Prostate gland (tissue), 2 donors: Measurements from ENCODE around the gene USP37. TPM values are rescaled to one million over a fixed set of nuclear protein-coding genes. Genes with fewer than 3 reads are reported as not detected.

Experiments used
- DNase-seq: peaks from one replicate; pipeline ENCODE4 v3.0.0-alpha.2; 2019; ENCODE audit warnings: low spot score
- H3K27ac ChIP-seq, 2 donors: fragments of 200-600 bp; sonication (generic); 2 replicates each; pipeline ENCODE4 v1.5.1; 2017 to 2019
- H3K27me3 ChIP-seq: fragments of 200-600 bp; sonication (generic); replicated peaks from 2 replicates; pipeline ENCODE4 v1.5.1; 2019; ENCODE audit not compliant: insufficient read depth
- H3K36me3 ChIP-seq, 2 donors: fragments of 200-600 bp; sonication (generic); 1 replicate in 1 of 2; 2 replicates in 1 of 2; pipeline versions ENCODE4 v1.5.1 to v1.8.1; 2017 to 2019
- H3K4me1 ChIP-seq: fragments of 200-600 bp; sonication (generic); replicated peaks from 2 replicates; pipeline ENCODE4 v1.5.1; 2019
- H3K4me3 ChIP-seq, 2 donors: fragments of 200-600 bp; sonication (generic); 2 replicates each; pipeline ENCODE4 v1.5.1; 2017 to 2019
- H3K9me3 ChIP-seq: fragments of 200-600 bp; sonication (generic); 2 replicates; pipeline ENCODE4 v1.5.1; 2017
- CTCF ChIP-seq, 4 experiments: fragments of 200-600 bp in 2 of 4; fragments of 450-650 bp in 2 of 4; sonication (generic) in 2 of 4; IDR thresholded peaks; 1 replicate in 3 of 4; 2 replicates in 1 of 4; pipeline ENCODE4 v1.5.1; 2016 to 2019; ENCODE audit warnings: antibody characterized with exemption in 4 of 4, mild to moderate bottlenecking in 2 of 4, moderate library complexity in 2 of 4
- POLR2A ChIP-seq: fragments of 450-650 bp; IDR thresholded peaks from one replicate; pipeline ENCODE4 v1.6.1; 2016; ENCODE audit warnings: antibody characterized with exemption, mild to moderate bottlenecking
- POLR2AphosphoS5 ChIP-seq: sonication (generic); formaldehyde crosslinking; IDR thresholded peaks from one replicate; pipeline ENCODE4 v1.6.1; 2017; ENCODE audit warnings: antibody characterized with exemption
- WGBS: methylation state at CpG from one replicate; pipeline ENCODE4 v1.1.5; 2018; 5-methylcytosine and 5-hydroxymethylcytosine counted together
- intact Hi-C: fragments of 100-400 bp; cut with DNase I; formaldehyde crosslinking; loops from one replicate; pipeline ENCODE4 v1.14.2; 2022
- total RNA-seq, 2 donors: library from RNA; depleted of rRNA; stranded (reverse); fragments of >200 nt; gene quantifications; one replicate each; pipeline ENCODE4 v1.1.0, GENCODE V29; 2016

Gene USP37
- total RNA-seq, 2 donors from 2014 or later, result 12.3 to 31.9 TPM

- Histone ChIP-seq H3K36me3 (no peaks in the 10 kb centered on the region), H3K4me1 (no peaks in the 10 kb centered on the region), H3K4me3 (no peak overlapping the region), H3K27ac (no peak overlapping the region), H3K27me3 (no peaks in the 10 kb centered on the region), H3K9me3 (no peaks in the 10 kb centered on the region)
- WGBS, result 92% methylated on average over 2 of the region's 2 CpGs
- DNase-seq, result no peak
- intact Hi-C loops, result no loop called here
- no peak for TF ChIP-seq POLR2AphosphoS5
- no peak for TF ChIP-seq CTCF (IDR thresholded peaks at IDR 0.05)
- no peak for TF ChIP-seq POLR2A
Observed at GRCh38 chr2:218447072-218447471, 121.1 kb downstream of the USP37 start.

- no peaks in the 10 kb centered on the region for H3K27me3 ChIP-seq
- no peak overlapping the region for H3K4me3 ChIP-seq
- H3K4me1 ChIP-seq, result no peaks in the 10 kb centered on the region
- intact Hi-C loops, result no loop called here
- no peaks in the 10 kb centered on the region for H3K36me3 ChIP-seq
- TF ChIP-seq POLR2AphosphoS5 (no peak), POLR2A (no peak), CTCF (IDR thresholded peaks at IDR 0.05) (no peak)
- 96% methylated on average over 6 of the region's 6 CpGs for WGBS
- no peak overlapping the region for H3K27ac ChIP-seq
- no peak for DNase-seq
- no peaks in the 10 kb centered on the region for H3K9me3 ChIP-seq
Observed at GRCh38 chr2:218446547-218446946, 121.6 kb downstream of the USP37 start.

- no peaks in the 10 kb centered on the region for H3K36me3 ChIP-seq
Observed at GRCh38 chr2:218445602-218446001, 122.5 kb downstream of the USP37 start.

GRCh38 chr2:218444692-218445357 lies 123.3 kb downstream of the USP37 start:
- H3K27me3 ChIP-seq, result no peaks in the 10 kb centered on the region
- 89% methylated on average over 7 of the region's 7 CpGs for WGBS
- H3K4me1 ChIP-seq, result no peaks in the 10 kb centered on the region
- DNase-seq, result peak; percentile 38
- no peak for TF ChIP-seq POLR2A
- no peak for TF ChIP-seq CTCF (IDR thresholded peaks at IDR 0.05)
- TF ChIP-seq POLR2AphosphoS5, result peak; percentile 44
- H3K27ac ChIP-seq, result peak overlapping the region; percentile 60 to 69
- H3K36me3 ChIP-seq, result no peaks in the 10 kb centered on the region
- intact Hi-C loops, result no loop called here
- no peak overlapping the region for H3K4me3 ChIP-seq
- no peaks in the 10 kb centered on the region for H3K9me3 ChIP-seq

More at GRCh38 chr2:218445602-218446001, 122.5 kb downstream of the USP37 start:
- H3K27ac ChIP-seq, result peak overlapping the region; percentile 60 to 69
- DNase-seq, result no peak
- no peak overlapping the region for H3K4me3 ChIP-seq
- TF ChIP-seq CTCF (IDR thresholded peaks at IDR 0.05) (no peak), POLR2AphosphoS5 (no peak), POLR2A (no peak)
- H3K9me3 ChIP-seq, result no peaks in the 10 kb centered on the region
- H3K27me3 ChIP-seq, result no peaks in the 10 kb centered on the region
- H3K4me1 ChIP-seq, result no peaks in the 10 kb centered on the region
- intact Hi-C loops, result no loop called here

- Histone ChIP-seq H3K27ac (no peak overlapping the region), H3K27me3 (no peaks in the 10 kb centered on the region), H3K4me1 (no peaks in the 10 kb centered on the region), H3K9me3 (no peaks in the 10 kb centered on the region), H3K4me3 (no peak overlapping the region), H3K36me3 (no peaks in the 10 kb centered on the region)
- DNase-seq, result no peak
- 54% methylated on average over 4 of the region's 4 CpGs for WGBS
- TF ChIP-seq POLR2A (no peak), POLR2AphosphoS5 (no peak), CTCF (IDR thresholded peaks at IDR 0.05) (no peak)
- intact Hi-C loops, result no loop called here
Observed at GRCh38 chr2:218438596-218438995, 129.6 kb downstream of the USP37 start.
